Nephron (organoid): ENCODE measurements around the gene APBB2.

ENCODE experiments used
- H3K27ac Mint-ChIP-seq, 3 experiments: 2 replicates each; pipeline ENCODE4 v1.8.0; 2020; ENCODE audit warnings: mixed read lengths in 3 of 3, mild to moderate bottlenecking in 2 of 3, moderate library complexity in 1 of 3
- H3K27me3 Mint-ChIP-seq: 2 replicates; pipeline ENCODE4 v1.8.0; 2021; ENCODE audit warnings: low read depth, mild to moderate bottlenecking, moderate library complexity, mixed read lengths
- H3K36me3 Mint-ChIP-seq: 2 replicates; pipeline ENCODE4 v1.8.0; 2020; ENCODE audit warnings: low read depth, mixed read lengths
- H3K4me1 Mint-ChIP-seq: 2 replicates; pipeline ENCODE4 v1.8.0; 2020; ENCODE audit warnings: mixed read lengths
- H3K4me3 Mint-ChIP-seq, 3 experiments: 2 replicates each; pipeline ENCODE4 v1.8.0; 2020; ENCODE audit warnings: mild to moderate bottlenecking in 3 of 3, mixed read lengths in 3 of 3, moderate library complexity in 2 of 3
- H3K9me3 Mint-ChIP-seq: 2 replicates; pipeline ENCODE4 v1.8.0; 2020; ENCODE audit warnings: mixed read lengths
- TF ChIP-seq, protein P1 (sequence below), 3 experiments: fragments of 200-600 bp; sonication (generic); IDR thresholded peaks; one replicate each; pipeline ENCODE4 v1.5.0; 2021; ENCODE audit warnings: antibody characterized with exemption in 3 of 3; ENCODE audit not compliant: unreplicated experiment in 3 of 3

The APBB2 gene

DNA sequence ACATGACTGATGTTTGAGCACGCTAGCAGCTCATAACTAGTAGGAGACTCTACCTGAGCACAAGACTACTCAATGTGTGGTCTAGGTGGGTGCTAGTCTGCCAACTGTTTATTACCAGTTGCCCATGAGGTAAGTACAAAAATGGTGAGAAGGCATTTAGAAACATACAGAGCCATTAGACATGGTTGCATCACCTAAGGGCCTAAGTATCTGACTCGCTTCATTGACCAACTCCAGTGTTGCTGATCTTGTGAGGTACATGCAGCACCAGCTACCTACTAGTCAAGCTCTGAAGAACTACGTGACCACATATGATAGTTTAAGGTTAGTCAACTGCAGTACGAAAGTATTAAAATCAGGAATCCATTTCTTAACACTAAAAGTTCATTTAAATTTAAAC is 39.9 kb downstream of the APBB2 start:
- no peaks in the 10 kb centered on the region for H3K9me3 Mint-ChIP-seq
- no peaks in the 10 kb centered on the region for H3K27me3 Mint-ChIP-seq
- peaks cover 42% of the 10 kb centered on the region for H3K4me1 Mint-ChIP-seq
- peak overlapping the region in 1 of 3 experiments; percentile 36 for H3K27ac Mint-ChIP-seq
- TF ChIP-seq, protein P1, sequence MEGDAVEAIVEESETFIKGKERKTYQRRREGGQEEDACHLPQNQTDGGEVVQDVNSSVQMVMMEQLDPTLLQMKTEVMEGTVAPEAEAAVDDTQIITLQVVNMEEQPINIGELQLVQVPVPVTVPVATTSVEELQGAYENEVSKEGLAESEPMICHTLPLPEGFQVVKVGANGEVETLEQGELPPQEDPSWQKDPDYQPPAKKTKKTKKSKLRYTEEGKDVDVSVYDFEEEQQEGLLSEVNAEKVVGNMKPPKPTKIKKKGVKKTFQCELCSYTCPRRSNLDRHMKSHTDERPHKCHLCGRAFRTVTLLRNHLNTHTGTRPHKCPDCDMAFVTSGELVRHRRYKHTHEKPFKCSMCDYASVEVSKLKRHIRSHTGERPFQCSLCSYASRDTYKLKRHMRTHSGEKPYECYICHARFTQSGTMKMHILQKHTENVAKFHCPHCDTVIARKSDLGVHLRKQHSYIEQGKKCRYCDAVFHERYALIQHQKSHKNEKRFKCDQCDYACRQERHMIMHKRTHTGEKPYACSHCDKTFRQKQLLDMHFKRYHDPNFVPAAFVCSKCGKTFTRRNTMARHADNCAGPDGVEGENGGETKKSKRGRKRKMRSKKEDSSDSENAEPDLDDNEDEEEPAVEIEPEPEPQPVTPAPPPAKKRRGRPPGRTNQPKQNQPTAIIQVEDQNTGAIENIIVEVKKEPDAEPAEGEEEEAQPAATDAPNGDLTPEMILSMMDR (IDR thresholded peaks at IDR 0.05; ENCODE audit: unreplicated experiment in 3 of 3), result no peak
- H3K36me3 Mint-ChIP-seq, result no peaks in the 10 kb centered on the region
- H3K4me3 Mint-ChIP-seq, result no peak overlapping the region

DNA sequence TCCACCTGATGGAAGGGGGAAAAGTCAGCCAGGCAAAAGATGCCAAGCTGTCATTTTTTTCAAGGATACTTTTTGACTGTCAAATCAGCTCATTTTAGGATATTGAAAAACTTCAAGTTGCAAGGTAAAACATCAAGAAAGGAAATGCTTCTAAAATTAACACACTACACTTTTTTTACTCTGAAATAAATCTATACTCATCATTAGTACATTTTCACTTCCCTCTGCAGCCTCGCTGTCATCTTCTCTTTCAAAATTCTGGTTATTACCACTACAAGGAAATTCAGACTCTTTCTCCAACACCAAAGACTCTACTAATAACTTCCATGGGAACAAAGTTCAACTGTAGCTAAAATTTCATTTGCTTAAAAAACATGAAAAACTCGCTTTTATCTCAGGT is 41.6 kb downstream of the APBB2 start:
- no peak overlapping the region for H3K4me3 Mint-ChIP-seq
- TF ChIP-seq, protein P1 (IDR thresholded peaks at IDR 0.05; ENCODE audit: unreplicated experiment in 3 of 3), result no peak
- no peaks in the 10 kb centered on the region for H3K27me3 Mint-ChIP-seq
- H3K9me3 Mint-ChIP-seq, result no peaks in the 10 kb centered on the region
- H3K4me1 Mint-ChIP-seq, result peaks cover 27% of the 10 kb centered on the region
- H3K36me3 Mint-ChIP-seq, result no peaks in the 10 kb centered on the region
- H3K27ac Mint-ChIP-seq, result no peak overlapping the region

DNA sequence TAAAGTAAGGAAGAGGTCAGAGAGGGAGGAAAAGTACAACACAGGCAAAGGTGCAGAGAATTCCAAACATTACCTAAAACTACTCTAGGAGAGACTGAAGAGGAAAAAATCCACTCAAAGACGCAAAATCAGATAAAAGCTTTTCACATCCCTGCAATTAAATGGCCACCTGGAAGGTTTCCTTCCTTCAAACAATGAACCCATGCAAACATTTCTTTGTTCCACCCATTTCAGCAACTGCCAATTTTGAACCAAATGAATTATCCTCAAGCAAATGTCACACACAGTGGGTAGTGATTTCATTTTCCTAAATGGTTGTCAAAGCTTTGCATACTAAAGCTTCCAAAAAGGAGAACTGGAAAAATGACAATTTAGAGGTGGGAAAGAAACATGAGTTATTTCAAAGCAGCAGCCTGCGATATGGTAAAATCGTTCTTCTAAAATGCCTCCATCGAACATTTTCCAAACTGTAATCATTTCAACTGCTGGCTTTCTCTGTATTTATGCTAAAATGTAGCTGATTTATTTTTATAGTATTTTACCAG is 45.0 kb downstream of the APBB2 start:
- no peaks in the 10 kb centered on the region for H3K27me3 Mint-ChIP-seq
- H3K9me3 Mint-ChIP-seq, result peaks cover 2% of the 10 kb centered on the region
- no peak overlapping the region for H3K4me3 Mint-ChIP-seq
- TF ChIP-seq, protein P1 (IDR thresholded peaks at IDR 0.05; ENCODE audit: unreplicated experiment in 3 of 3), result no peak
- H3K27ac Mint-ChIP-seq, result peak overlapping the region in 1 of 3 experiments; percentile 7
- H3K36me3 Mint-ChIP-seq, result peaks cover 15% of the 10 kb centered on the region
- peaks cover 5% of the 10 kb centered on the region for H3K4me1 Mint-ChIP-seq

DNA sequence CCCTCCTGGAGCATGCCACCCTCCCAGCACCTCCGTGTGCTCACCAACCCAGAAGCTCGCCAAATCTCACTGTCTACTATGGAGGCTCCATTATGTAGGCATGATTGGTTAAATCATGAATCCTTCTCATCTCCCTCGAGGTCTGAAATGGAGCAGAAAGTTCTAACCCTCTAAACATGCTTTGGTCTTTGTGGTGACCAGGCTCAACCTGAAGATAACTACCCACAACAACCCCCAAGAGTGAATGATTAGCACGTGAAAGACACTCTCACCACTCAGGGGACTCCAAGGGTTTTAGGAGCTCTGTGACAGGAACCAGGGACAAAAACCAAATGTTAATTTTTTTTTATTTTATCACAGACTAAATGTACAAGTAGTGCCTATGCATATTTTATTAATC is 47.2 kb downstream of the APBB2 start:
- H3K36me3 Mint-ChIP-seq, result peaks cover 15% of the 10 kb centered on the region
- H3K27ac Mint-ChIP-seq, result no peak overlapping the region
- H3K9me3 Mint-ChIP-seq, result peaks cover 2% of the 10 kb centered on the region
- peaks cover 5% of the 10 kb centered on the region for H3K4me1 Mint-ChIP-seq
- TF ChIP-seq, protein P1 (IDR thresholded peaks at IDR 0.05; ENCODE audit: unreplicated experiment in 3 of 3), result no peak
- no peak overlapping the region for H3K4me3 Mint-ChIP-seq
- H3K27me3 Mint-ChIP-seq, result no peaks in the 10 kb centered on the region

DNA sequence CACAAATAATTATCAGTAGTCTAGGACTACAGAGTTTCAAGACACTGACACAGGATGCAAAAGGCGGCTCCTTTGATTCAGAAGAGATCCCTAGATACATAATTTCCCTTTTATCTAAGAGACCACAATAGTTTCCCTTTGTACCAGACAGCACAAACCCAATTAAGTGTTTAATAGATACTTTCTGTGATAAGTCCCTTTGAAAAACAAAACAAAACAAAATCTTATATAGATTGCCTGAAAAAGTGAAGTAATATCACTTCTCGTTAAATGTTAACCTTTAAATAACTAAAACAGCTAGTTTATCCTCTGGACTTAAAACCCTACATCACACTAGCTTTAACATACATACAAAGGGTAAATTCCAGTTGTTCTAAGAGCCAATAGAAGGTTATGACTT is 49.9 kb downstream of the APBB2 start:
- Mint-ChIP-seq H3K9me3 (peaks cover 2% of the 10 kb centered on the region), H3K27ac (no peak overlapping the region), H3K4me1 (peaks cover 7% of the 10 kb centered on the region), H3K36me3 (peaks cover 18% of the 10 kb centered on the region), H3K27me3 (no peaks in the 10 kb centered on the region), H3K4me3 (no peak overlapping the region)
- TF ChIP-seq, protein P1 (IDR thresholded peaks at IDR 0.05; ENCODE audit: unreplicated experiment in 3 of 3), result no peak

DNA sequence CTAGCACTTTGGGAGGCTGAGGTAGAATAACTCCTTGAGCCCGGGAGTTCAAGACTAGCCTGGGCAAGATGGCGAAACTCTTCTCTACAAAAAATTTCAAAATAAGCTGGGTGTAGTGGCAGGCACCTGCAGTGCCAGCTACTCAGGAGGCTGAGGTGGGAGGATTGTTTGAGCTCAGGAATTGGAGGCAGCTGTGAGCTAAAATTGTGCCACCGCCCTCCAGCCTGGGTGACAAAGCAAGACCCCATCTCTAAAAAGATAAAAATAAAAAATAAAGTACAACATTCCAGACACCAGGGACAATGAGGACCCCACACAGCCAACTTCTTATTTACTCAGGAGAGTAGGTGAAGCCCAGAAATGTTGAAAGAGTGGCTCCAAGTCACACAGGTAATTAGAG is 53.0 kb downstream of the APBB2 start:
- peaks cover 11% of the 10 kb centered on the region for H3K36me3 Mint-ChIP-seq
- H3K4me3 Mint-ChIP-seq, result no peak overlapping the region
- no peak overlapping the region for H3K27ac Mint-ChIP-seq
- no peaks in the 10 kb centered on the region for H3K27me3 Mint-ChIP-seq
- H3K9me3 Mint-ChIP-seq, result peaks cover 2% of the 10 kb centered on the region
- TF ChIP-seq, protein P1 (IDR thresholded peaks at IDR 0.05; ENCODE audit: unreplicated experiment in 3 of 3), result no peak
- H3K4me1 Mint-ChIP-seq, result peaks cover 14% of the 10 kb centered on the region
